Stimulated activated CD8-positive, alpha-beta memory T cell treated with anti-CD3 and anti-CD28 coated beads, Interleukin-2, amount 100 ng/mL, for 48 hours (primary cell): ENCODE measurements around the gene PDE8A.
"Not testable (repeated sequence)": the region's sequence is repeated elsewhere in the genome, so short reads cannot be mapped to it uniquely, and the experiment has no call there.

ENCODE experiments used
- DNase-seq, 2 donors: peaks; one replicate each; pipeline ENCODE4 v3.0.0-alpha.2; 2020; ENCODE audit warnings: low read depth in 2 of 2

The PDE8A gene

DNA sequence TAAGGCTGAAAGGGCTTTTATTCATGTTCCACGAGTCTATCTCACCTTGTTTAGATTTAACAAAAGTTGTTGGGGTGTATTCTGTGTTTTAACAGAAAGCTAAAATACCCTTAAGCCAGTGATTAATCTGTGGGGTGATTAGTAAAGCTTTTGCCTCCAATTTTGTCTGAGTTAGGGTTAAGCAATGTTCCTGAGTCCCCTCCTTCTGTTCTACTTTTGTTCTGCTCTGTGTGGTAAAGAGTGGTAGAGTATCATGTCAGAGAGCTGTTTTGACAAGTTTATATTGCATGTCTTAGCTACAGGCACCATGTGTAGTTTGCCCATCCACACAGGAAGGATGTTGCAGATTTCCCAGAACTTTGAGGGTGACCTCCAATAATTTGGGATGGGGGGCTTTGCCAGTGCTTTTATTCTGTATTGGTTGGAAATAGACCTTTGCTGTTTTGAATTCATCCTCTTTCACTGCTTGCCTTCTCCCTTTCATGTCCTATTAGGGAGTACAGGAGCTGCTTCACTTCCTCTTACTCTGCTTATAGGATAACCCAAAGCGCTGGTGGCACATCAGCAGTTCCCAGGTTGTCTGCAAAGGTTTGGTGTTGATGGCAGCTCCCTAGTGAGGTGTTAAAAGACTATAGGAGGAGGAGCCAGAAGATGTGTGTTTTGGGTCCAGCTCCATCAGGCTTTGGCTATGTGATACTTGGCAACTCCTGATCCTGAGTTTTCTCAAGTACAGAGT lies 7.4 kb downstream of the PDE8A start:
- DNase-seq, result no peak

DNA sequence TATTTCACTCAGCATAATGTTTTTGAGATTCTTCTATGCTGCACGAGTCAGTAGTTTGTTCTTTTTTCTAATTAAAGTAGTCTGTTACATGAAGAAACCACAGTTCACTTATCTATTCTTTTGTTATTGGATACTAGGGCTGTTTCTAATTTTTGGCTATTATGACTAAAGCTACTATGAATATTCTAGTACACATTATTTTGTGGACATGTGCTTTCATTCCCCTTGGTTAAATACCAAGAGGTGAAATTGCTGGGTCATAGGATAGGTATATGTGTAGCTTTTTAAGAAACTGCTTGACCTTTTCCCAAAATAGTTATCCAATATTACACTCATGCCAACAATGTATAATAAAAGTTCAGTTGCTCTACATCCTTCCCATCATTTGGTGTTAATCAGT lies 8.9 kb downstream of the PDE8A start:
- DNase-seq, result no peak

DNA sequence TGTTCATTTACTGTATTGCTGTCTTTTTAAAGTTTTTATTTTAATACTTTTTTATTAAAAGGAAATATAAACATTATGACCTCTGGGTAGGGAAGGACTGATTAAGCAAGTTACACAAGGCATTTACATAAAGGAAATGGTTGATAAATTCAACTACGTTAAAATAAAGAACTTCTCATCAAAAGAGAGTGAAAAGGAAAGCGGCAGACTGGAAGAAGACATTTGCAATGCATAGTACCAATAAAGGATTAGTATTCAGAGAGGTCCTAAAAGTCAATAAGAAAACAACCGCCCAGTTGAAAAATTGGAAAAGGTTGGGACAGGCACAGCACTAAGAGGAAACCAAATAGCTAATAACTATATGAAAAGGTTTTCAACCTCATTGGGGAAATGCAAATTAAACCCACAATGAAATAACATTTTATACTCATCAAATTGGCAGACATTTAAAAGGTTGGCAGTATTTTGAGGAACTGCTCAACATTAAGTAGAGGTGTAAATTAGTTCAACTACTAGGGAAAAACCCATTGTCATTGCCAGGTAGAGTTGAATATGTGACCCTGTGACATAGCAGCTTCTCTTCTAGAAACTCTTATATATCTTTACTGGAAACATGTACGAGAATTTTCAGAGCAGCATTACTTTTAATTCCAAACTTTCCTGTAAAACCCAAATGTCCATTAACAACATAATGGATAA lies 9.5 kb downstream of the PDE8A start:
- DNase-seq, result no peak

DNA sequence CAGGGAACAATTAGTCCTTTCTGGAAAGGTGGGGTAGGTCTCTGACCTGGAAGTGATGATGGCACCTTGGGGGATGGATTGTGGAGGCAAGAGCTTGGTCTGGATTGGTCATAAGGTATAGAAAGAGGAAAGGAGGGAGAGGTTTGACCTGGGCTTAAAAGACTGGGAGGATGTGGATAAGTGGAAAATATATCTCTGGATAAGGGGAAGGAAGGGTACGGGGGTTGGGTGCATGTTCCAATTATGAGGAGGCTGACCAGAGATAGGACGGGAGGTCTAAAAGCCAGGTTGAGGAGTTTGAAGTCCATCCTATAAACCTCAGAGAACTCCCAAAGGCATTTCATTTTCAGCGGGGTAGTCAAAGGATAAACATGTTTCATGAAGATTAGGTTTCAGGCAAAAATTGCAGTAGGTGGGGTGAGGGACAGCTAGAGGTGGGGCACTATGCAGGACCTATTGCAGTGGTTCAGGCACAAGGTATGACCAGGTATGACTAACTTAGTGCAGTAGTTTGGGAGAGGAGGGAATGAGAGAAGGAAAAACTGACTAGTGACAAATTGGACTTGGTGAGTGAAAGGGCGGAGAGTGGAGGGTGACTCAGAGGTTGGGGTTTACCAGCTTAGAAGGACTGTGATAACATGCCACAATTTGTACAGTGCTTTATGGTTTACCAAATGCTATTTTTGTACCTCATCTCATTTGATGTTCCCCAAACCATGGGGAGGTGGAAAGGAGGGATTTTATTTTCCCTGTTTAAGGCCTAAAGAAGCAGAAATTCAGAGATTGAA lies 10.7 kb downstream of the PDE8A start:
- peak; percentile 17 for DNase-seq

DNA sequence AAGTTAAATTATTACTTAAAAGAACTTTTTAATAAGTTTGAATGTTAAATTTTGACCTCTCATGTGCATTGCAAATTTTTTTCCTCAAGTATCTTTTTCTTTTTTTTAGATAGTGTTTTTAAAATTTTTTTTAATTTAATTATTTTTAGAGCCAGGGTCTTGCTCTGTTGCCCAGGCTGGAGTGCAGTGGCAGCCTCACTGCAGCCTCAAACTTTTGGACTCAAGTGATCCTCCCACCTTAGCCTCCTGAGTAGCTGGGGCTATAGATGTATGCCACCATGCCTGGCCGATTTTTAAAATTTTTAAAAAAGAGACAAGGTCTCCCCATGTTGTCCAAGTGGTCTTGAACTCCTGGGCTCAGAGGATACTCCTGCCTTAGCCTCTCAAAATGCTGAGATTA lies 14.4 kb downstream of the PDE8A start:
- no peak for DNase-seq

DNA sequence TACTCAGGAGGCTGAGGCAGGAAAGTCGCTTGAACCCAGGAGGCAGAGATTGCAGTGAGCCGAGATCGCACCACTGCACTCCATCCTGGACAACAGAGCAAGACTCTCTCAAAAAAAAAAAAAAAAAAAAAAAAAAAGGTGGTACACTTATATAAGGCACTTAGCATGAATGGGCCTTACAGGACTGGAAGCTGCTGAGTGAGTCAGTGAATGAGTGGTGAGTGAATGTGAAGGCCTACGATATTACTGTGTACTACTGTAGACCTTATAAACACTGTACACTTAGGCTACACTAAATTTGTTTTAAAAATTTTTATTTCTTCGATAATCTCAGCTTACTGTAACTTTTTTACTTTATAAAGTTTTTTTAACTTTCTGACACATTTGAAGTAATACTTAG lies 15.1 kb downstream of the PDE8A start:
- not testable (repeated sequence) for DNase-seq

DNA sequence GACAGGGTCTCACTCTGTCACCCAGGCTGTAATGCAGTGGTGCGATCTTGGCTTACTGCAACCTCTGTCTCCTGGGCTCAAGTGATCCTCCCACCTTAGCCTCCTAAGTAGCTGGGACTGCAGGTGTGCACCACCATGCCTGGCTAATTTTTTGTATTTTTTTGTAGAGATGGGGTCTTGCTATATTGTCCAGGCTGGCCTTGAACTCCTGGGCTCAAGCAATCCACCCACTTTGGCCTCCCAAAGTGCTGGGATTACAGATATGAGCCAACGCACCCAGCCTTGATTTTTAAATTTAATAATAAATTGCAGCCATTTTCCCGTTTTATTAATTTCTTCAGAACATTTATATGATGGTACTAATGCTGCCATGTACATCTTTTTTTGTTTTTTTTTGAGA lies 15.6 kb downstream of the PDE8A start:
- DNase-seq, result not testable (repeated sequence)

DNA sequence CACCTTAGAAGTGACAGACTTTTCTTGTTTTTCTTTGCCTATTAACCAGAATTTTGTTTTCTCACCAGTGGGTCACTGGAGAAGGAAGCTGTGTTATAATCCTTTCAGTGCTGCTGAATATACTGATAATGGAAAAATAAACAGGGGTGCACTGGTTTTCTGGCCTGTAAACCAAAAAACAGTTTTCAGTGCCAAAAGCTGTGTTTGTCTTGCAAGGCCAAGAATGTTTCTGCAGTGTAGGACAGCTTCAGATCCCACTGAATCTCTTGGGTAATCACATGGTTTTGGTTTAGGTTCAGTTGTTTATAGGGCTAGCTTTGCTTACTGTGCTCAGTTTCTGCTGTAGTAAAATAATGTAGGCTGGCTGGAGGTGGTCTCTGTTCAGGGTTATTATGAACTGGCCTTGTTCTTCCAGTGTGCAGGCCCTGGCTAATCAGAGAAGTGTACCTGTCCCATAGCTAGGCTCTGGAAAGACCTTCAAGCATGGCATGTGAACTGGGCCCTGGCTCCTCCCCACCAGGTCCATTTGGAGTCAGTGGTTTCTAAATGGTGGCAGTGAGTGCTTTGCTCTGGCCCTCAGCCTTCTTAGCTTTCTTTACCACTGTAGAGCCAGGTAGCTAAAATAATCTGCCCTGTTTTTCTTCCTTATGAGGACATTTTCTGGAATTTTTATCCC lies 18.7 kb downstream of the PDE8A start:
- no peak for DNase-seq

DNA sequence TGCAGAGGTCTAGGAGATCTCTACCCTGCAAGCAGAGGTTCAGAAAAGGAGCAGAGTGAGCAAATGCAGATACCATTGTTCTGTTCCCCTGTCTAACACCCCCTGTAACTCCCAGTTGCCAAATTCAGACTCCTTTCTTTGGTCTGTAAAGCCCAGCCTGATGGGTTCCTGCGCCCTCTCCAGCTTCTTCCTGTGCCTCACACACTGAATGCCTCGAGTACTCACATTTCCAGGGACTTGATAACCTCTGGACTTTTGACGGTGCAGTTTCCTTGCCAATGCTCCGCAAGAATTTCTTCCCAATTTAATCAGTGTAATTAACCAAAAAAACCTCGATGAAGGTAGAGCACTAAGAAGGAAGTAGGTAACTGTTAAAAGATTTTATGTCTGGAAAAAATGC lies 19.3 kb downstream of the PDE8A start:
- DNase-seq, result no peak

DNA sequence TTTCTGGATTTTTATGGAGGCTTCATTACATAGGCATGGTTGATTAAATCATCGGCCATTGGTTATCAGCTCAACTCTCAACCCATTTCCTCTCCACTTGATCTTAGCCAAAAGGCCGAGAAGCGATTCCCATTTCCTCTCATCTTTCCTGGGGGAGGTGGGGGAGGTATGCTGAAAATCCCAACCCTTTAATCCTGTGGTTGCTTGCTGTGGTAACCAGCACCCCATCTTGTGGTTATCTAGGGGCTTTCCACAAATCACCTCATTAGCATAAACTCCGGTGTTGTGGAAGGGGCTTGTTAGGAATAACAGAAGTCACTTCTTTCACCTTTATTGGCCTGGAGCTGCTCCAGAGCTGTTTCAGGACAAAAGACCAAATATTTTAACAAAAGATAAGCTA lies 20.9 kb downstream of the PDE8A start:
- no peak for DNase-seq

DNA sequence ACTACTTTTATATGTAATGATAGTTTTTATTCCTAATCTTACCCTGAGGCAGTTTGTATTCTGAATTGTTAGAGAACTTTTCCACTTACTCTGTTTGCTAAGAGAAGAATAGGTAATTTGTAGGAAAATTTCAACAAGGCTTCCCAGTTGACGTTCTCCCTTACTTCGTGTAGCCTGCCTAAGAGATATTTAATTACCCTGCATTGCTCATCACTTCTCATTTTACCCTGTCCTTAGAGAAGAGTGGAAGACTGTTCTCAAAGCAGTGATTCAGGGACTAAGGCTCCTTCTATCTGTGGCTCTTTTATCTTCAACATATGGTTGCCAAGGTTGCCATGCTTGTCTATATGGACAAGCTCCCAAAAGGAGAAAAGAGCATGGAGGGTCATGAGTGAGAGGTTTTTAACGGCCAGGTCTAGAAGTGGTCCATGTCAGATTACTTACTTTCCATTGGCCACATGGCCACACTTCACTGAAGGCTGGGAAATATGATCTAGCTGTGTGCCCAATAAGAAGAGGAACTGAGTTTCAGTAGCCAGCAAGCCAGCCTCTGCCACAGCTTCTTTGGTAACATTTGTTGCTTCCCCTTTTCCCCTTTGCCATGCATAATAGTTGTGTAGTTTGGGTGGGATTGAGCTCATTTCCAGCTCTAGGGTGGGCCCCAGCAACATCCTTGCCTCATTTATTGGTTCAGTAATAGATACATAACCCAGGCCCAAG lies 22.1 kb downstream of the PDE8A start:
- DNase-seq, result no peak

DNA sequence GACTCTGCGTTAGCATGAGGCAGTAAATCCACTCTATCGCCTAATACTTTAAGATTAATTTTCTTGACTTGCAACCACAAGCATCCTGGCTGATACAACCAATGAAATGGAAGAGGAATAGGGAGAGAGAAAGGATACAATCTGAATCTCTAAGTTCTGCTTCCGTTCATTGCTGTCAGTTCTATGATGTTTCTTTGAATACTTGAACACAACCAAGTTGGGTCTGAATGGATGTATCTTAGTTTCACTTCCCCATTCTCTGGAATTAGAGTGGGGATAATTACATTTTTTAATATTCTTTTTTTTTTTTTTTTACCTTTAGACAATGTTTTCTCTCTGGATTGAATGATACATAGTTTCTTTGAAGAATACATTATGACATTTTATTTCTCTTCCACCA lies 22.9 kb downstream of the PDE8A start:
- DNase-seq, result no peak

DNA sequence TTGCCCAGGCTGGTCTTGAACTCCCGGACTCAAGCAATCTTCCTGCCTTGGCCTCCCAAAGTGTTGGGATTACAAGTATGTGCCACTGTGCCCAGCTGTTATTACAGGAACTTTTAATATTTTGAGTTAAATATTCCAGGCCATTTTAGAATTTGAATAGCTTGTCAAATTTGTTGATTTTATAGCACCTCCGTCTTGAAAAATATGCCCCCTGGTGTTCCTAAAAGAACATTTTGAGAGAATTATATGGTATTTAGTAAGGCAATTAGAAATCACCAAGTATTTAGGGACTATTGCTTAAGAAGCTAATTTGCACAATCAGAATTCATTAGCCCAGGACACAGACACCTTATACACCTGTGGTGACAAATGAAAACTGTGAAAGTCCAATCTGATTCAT lies 23.7 kb downstream of the PDE8A start:
- DNase-seq, result no peak

DNA sequence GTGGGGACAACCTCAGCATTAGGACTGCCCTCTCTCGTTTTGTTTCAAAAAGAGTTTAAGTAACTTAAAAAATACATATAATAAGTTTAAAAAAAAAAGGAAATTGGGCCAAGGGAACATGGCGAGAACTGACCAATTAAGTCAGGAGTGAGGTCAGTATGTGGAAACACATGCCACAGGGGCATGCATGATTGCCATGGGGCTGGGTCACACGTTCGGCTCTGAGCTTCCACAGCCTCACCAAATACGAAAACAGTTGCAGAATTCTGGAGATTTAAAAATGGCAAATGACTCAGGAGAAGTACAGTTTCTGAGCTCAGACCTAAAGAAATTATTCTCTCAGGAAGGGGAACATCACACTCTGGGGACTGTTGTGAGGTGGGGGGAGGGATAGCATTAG lies 24.1 kb downstream of the PDE8A start:
- DNase-seq, result no peak

DNA sequence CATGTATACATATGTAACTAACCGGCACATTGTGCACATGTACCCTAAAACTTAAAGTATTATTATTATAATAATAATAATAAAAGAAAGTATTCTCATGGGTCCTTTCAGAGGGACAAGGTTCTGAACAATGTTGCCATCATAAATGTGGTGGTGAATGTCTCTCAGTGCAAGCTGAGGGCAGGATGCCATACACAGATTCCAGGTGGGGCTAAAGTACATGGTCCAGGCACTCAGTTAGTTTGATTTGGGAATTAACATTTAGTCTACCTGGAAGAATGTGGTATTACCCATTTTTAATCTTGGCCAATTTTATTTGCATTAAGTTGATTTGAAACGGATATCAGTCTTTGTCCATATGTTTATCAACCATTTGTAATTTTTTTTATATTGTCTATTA lies 24.5 kb downstream of the PDE8A start:
- no peak for DNase-seq

DNA sequence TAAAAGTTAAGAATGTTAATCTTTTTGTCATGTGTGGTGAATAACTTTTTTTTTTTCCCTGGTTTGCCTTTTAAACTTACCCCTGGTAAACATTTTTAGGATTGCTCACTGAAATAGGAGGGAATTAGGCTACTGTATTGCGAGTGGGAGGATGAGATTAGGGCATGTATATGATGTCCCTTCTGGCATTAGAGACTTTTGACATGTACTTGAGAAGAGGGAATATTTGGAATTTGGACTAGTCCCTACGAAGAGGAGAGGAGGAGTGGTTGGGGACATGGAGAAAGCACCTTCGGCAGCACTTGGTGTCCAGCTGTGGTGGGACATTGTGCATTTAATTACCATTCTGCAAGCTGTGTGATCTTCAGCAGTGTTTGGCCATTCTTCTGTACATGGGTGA lies 25.0 kb downstream of the PDE8A start:
- DNase-seq, result no peak

DNA sequence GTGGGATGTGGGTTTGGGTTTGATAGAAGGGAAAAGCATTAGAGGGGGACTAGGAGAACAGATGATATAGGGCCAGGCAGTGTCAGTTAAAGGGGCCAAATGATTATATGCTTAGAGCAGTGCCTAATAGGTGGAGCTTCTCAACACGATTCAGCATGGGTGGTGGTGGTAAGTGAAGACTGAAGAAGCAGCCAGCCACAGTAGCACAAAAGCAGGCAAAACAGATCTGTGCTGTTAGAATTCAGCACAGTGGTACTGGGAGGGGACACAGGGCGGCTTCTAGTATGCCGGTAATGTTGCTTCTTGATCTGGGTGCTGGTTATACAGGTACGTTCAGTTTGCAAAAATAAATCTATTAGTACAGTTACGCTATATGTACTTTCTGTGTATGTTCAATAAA lies 25.5 kb downstream of the PDE8A start:
- DNase-seq, result no peak

DNA sequence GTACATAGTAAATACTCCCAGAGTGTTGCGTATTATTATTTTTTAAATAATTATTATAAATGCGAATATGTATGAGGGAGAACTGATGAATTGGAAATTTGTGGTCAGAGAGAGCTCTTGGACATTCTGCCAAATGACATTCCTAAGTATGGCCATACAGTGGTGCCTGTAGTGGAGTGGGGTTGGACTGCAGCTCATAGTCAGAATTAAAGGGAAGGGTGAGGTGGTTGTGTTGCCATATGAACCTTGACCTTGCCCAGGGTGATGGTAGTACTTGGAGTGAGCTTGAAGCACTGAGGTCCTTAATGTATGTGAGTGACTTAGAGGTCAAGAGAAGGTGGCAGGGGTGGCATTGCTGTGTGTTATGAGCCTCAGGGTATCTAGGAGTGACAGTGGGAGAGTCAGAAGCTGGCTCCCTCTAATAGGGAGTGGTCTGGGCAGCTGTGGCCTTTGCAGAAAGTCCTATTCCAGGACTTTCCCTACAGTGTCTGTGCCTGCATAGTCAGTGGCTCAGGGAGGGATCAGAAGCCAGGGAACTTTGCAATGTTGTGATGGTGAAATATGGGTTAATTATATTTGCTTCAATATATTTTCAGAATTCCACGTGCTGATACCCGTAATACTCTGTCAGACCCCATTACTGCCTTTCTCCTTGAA lies 26.2 kb downstream of the PDE8A start:
- no peak for DNase-seq

DNA sequence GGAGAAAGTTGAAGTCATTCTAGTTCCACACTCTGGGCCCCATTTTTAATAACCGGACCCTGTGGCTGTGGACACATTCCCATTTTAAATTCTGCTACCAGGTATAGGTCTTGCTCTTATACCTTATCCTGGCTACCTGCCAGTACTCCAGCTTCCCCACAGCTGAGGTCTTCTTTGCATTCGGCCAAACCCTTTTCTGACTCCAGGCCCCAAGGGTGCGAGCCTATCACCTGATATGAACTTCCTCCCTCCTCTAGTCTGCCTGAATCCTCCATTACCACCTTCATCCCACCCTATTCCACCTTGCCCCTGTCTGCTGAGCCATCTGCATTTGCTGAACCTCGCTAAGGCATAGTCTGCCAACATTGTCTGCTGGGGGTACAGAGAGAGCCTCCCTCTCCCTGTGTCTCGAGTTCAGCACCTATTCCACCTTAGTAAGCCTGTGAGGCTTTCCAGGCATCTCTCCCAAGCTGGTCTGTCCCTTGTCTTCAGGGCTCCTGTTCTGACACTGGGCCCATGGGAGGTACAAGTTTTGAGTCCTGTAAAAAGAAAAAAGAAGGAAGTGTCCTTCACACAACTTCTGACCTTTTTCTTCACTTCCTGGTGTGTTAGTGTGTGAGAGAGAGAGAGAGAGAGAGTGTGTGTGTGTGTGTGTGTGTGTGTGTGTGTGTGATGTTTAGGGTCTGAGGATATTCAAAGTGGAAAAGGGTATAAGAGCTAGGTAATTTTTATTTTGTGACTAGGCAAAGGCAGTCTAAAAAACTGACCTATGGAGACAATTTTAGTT lies 27.0 kb downstream of the PDE8A start:
- no peak for DNase-seq

DNA sequence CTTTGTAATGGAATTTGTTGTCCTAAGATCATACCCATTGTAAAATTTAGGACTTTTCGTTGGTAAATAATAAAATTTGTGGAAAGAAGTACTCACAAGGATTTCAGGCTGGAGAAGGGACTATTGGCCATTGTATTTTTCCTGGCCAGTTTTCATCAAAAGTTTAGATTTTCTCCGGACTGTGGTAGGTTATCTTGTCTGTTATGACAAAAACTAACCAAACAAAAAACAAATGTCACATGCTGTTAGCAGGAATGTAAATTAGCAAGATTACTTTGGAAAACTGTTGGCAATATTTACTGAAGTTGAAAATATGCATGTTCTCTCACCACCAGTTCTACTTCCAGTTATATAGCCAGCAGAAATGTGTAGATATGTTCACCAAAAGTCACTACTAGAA lies 27.8 kb downstream of the PDE8A start:
- DNase-seq, result no peak

DNA sequence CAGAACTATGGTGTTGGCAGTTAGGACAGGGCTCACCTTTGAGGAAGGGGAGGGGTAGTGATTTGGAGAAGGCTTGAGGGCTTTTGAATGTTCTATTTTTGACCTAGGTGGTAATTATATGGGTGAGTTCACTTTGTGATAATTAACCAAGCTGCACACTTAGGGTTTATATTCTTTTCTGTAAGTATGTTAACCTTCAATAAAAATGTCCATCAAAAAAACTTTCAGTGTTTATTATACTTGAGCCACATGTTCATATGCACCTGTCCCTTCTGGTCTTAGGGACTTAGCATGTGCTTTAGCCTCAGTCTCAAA lies 28.4 kb downstream of the PDE8A start:
- DNase-seq, result no peak
